GM19372 (cell line): ENCODE data around the gene TMTC4.
A peak's percentile ranks its signal among the peaks of the same experiment; 100 is the strongest.
"Not testable (repeated sequence)": the region's sequence is repeated elsewhere in the genome, so short reads cannot be mapped to it uniquely, and the experiment has no call there.

Experiments
- ATAC-seq: cut with Tn5 transposase; IDR thresholded peaks from one replicate; pipeline ENCODE4 v1.9.1; 2021; ENCODE audit warnings: mild to moderate bottlenecking, low read depth, moderate library complexity; ENCODE audit not compliant: unreplicated experiment

TMTC4 gene, protein sequence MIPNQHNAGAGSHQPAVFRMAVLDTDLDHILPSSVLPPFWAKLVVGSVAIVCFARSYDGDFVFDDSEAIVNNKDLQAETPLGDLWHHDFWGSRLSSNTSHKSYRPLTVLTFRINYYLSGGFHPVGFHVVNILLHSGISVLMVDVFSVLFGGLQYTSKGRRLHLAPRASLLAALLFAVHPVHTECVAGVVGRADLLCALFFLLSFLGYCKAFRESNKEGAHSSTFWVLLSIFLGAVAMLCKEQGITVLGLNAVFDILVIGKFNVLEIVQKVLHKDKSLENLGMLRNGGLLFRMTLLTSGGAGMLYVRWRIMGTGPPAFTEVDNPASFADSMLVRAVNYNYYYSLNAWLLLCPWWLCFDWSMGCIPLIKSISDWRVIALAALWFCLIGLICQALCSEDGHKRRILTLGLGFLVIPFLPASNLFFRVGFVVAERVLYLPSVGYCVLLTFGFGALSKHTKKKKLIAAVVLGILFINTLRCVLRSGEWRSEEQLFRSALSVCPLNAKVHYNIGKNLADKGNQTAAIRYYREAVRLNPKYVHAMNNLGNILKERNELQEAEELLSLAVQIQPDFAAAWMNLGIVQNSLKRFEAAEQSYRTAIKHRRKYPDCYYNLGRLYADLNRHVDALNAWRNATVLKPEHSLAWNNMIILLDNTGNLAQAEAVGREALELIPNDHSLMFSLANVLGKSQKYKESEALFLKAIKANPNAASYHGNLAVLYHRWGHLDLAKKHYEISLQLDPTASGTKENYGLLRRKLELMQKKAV

DNA sequence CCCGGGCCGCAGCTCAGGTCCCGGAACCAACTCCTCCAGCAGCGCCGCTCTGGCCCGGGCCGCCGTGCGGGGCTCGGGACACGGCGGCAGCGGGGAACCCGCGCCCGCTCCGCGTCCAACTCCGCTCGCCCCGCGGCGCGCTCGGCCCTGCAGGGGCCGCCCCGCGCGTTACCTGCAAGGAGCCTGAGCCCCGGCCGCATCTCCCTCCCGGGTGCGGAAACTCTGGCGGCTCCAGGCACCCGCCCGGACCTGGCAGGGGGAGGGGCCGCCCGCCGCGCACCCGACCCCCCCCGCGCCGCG, at the start of gene TMTC4:
TMTC4 (minus strand) TSS at position 224 of the 300 bp plus-strand sequence. CDS start 4,433 bp downstream, outside the sequence.
- peak; percentile 41 for ATAC-seq

DNA sequence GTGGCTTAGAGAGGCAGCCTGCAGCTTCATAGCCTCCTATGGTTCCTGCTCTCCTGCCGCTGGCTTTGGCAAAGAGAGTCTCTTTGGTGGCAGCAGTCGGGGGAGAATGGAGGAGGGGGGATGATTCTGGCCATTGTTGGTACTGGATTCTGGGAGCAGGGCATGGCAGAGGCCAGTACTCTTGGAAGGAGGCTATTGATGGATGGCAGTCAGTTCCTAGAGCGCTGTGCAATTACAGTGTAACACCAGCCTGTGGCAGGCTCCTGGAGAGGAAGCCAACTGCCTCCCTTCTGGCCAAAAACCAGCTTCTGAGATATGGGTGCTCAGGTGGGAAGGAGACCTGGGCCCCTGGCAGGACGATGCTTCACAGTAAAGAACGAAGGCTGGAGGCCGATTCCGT, 47.9 kb upstream of the TMTC4 start:
- ATAC-seq = no peak

DNA sequence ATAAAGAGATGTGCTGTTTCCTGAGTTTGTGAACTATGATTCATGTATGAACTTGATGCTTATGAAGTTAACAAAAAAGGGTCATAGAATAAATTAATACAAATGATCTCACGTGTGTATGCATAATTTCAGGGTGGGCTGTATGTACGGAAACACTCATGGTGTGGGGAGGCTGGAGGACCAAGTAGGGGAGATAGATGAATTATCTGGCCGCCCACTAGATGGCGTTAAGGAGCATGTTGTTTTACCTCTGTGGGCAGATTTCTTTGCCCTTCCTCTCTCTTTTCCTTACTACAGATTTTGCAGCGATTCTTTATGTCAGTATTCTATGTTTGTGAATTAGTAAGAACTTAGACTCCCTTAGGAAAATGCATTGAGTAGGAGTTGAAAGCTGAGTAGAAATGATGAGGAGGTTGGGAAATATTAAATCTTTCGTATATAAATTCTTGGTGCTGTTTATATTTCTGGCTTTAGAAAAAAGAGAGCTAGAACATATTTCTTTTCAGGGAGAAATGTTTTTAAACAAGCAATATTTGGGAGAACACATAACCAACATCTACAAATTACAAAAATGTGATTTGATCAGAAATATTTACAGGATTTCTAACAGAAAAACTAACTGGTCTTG, 47.4 kb upstream of the TMTC4 start:
- ATAC-seq = peak; percentile 71

DNA sequence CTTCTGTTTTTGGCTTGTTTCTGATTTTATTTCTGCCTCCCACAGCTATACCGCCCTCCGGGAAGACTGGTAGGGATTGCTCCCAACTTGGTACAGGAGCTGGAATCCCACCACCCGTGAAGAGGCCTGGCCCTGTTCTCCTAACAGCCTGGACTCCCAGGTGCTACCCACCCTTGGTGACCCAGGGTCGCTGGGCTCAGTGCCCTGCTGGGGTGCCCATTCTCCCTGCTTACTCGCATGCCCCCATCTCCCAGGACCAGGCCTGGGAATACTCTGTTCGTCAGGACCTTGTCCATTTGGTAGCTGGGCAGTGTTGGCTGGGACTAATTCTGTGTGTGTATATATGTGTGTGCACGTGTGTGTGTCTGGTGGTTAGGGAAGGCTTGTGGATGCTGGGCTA, 41.0 kb upstream of the TMTC4 start:
- no peak for ATAC-seq

DNA sequence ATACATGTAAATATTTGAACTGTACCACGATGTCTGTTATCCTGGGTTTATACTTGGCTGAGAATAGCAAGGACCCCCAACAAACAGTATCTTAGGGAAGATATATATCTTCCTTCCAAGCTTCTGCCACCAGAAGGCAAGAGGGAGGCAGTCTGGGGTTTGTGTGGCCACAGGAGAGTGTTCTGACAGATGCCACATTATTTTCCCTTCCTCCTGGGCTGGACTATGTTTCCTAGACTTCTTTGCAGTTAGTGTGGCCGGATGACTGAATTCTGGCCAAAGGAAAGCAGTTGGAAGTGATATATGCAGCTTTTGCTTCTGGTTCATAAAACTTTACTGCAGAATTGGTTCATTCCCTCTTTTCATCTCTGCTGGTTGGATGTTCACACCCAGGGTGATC, 39.9 kb upstream of the TMTC4 start:
- no peak for ATAC-seq

DNA sequence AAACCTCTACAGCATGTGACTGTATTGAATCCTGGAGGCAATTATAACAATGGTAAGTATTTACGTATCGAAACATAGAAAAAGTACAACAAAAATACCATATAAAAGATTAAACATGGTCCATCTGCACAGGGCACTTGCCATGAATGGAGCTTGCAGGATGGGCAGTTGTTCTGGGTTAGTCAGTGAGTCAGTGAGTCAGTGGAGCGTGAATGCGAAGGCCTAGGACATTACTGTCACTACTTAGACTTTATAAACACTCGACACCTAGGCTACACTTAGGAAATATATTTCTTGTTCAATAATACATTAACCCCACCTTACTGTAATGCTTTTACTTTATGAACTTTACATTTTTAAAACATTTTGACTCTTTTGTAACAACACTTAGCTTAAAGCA, 35.6 kb upstream of the TMTC4 start:
- ATAC-seq = no peak

DNA sequence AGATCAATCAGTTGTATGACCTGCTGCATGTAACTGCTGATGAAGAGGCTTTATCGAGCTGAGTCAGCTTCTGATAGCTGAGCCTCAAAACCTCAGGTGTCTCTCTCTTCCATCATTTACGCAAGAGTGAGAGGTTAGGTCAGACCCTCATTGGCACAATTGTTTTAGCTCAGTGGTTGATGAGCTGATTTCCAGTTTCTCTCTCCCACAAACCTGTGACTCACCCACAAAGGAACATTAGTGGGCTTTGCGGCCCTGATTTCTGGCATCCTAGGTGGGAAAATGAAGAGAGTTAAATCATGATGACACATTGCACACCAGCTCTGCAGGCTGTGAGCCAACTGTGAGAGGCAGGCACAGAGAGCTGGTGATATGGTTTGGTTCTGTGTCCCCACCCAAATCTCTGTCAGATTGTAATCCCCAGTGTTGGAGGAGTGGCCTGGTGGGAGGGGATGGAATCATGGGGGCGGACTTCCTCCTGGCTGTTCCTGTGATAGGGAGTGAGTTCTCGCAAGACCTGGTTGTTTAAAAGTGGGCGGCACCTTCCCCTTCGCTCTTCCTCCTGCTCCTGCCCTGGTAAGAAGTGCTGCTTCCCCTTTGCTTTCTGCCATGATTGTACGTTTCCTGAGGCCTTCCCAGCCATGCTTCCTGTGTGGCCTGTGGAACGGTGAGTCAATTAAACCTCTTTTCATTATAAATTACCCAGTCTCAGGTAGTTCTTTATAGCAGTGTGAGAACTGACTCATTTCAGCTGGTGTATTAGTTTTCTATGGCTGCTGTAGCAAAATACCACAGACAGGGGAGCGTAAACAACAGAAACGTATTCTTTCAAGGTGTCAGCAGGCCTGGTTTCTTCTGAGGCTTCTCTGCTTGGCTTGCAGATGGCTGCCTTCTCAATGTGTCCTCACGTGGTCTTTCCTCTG, 33.5 kb upstream of the TMTC4 start:
- ATAC-seq = no peak

DNA sequence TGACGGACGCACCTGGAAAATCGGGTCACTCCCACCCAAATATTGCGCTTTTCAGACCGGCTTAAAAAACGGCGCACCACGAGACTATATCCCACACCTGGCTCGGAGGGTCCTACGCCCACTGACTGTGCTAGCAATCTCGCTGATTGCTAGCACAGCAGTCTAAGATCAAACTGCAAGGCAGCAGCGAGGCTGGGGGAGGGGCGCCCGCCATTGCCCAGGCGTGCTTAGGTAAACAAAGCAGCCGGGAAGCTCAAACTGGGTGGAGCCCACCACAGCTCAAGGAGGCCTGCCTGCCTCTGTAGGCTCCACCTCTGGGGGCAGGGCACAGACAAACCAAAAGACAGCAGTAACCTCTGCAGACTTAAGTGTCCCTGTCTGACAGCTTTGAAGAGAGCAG, 23.7 kb upstream of the TMTC4 start:
- ATAC-seq = not testable (repeated sequence)

DNA sequence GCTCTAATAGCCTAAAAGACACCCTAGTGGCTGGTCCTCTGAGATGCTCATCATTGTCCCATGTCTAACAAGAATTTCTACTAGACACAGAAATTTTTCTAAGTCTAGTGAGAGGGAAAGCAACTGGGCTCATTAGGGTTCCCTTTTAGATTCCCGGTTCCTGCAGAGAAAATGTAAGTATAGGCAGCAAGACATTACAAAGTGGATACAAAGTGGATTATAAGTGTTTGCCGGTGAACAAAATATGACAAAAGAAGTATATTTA, 20.8 kb upstream of the TMTC4 start:
- ATAC-seq = no peak

DNA sequence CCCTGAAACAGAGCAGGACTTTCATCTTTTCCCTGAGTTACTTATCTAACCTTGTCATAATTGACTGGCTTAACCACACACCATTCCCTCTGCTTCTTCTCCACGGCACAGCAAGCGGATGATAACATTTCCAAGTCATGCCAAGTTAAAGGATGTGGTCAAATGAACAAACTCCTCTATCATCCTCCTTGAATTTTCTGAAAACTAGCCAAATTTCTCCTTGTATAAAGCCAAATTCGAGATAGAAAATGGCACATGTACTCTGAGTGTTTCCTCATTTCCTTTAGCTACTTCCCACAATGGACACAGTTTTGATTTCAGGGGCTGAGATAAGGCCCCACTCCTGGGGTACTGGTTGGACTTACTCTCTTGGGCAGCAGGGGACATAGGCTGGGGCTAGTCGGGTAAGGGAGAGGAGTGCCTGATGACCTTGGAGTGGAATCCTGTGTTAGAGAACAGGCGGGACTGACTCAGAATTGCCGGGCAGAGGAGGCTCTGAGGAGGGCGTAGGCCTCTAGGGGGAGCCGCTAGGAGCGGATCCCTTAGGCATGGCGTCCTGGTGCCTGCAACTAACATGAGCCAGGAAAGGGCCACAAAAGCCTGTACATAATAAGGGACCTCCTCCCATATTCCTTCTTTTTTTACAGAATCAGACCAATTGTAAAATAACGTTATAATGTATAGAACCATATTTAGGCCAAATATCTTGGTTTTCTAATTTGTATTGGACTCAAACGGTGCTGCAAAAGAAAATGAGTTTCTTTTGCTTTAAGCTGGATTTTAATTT, 20.3 kb upstream of the TMTC4 start:
- no peak for ATAC-seq

DNA sequence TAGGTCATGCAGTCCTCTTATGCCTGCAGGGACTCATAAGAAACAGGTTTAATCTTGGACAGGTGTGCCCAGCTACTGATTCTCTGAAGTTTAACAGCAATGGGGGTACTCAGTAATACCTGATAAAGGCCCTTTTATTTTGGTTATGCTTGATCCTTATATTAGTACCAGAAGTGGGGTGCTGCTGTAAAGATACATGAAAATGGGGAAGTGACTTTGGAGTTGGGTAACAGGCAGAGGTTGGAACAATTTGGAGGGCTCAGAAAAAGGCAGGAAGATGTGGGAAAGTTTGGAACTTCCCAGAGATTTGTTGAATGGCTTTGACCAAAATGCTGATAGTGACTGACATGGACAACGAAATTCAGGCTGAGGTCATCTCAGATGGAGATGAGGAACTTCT, 14.6 kb upstream of the TMTC4 start:
- no peak for ATAC-seq

DNA sequence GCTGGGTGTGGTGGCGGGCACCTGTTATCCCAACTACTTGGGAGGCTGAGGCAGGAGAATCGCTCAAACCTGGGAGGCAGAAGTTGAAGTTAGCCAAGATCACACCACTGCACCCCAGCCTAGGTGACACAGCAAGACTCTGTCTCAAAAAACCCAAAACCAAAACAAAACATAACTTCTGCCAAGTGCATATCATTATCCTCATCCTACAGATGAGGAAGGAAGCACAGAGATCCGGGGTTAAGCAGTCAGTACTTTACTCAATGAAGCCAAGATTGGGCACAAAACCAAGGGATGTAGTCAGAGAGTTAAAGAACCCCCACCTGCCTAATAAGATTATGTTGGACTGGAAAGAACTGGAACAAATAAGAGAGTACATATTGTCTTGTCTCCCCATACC, 5.5 kb upstream of the TMTC4 start:
- ATAC-seq = no peak

DNA sequence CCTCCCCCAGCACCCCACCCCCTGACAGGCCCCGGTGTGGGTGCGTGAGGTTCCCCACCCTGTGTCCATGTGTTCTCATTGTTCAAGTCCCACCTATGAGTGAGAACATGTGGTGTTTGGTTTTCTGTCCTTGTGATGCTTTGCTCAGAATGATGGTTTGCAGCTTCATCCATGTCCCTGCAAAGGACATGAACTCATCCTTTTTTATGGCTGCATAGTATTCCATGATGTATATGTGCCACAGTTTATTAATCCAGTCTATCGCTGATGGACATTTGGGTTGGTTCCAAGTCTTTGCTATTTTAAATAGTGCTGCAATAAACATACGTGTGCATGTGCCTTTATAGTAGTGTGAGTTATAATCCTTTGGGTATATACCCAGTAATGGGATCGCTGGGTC, 2.5 kb upstream of the TMTC4 start:
- ATAC-seq = not testable (repeated sequence)

DNA sequence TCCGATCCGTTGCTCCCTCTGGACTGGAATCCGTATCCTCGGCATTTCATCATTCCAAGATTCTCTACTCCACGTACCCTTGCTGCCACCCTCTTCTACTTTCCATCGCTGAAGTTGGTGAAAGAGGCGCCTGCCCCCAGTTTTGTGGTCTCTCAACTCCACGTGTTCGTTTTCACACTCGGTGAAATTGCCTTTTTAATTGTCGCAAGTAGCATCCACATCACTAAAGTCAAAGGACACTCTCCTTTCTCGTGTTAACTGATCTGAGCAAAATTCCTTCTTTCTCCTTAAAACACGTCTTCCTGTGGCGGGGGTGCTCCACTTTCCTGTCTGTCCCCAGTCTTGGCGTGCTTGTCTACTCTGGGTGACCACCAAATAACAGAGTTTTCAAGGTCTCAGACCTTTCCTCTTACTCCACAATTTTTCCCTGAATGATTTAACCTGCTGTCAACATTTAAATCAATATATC, 1.1 kb upstream of the TMTC4 start:
- no peak for ATAC-seq

DNA sequence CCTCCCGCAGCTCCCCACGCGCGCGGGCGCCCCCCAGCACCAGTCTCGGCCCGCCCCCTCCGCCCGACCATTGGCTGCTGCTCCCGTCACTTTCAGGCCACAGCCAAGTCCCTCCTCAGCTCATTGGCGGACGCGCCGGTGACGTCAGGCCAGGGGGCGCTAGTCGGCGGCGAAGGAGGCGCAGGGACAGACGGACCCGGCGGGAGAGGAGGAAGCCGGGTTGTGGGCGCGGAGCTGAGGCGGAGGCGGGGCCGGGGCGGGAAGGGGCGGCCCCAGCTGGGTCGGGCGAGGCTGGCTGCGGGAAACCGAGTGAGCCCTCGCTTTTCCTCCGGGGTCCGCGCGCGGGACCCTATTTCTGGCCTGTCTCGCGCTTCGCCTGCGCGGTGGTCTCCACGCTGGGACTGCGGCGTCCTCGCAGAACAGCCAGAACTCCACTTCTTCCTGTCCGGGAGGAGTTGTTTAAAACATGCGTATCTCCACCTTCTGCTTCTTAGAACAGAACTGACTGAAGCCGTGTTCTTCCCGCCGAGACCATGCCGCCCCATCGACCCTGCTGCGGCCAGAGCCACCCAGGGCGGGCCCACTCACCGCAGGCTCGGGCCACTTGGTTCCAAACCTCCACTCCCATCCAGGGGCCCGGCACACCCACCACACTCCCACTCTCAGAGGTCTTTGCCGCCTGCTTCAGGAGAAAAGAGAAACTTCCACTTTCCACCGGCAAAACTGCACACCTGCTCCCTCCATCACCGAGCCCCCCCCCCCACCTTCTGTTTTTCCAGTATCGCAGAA, 471 bp upstream of the TMTC4 start:
- ATAC-seq = peak; percentile 93

DNA sequence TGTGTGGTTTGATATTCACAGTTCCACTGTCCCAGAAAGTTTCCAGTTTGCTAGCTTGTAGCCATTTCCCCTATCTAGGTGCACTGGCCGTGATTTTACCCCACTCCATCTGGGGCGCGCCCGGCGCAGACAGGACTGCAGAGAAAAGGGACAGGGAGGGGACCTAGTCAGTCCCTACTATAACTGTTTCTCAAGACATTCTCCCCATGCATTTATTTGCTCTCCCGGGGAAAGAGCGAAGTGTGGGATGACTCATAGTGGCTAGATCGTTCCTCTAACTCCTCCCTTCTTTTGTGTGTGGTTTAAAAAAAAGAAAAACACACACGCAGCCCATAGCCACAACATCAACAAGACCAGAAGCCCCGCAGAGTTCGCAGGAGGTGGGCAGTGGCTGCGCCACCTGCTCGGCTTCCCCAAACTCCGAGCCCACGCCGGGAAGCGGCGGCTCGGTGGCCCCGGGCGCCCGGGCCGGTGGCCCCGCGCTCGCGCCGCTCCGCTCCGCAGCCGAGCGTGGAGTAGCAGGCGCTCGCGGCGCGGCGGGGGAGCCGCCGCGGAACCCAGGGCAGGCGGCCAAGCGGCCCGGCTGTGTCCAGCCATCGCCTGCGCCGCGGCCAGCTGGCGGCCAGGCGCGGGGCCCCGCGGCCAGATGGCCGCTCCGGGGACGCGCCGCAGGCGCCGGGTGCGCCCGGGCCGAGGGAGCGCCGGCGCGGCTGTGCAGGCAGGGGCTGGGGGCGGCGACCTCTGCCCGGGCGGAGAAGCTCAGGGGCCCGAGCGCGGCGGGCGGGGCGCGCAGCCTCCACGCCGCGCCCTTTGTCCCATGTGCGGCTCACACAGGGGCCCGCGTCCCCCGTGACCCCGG, 653 bp downstream of the TMTC4 start:
- ATAC-seq = peak; percentile 18

DNA sequence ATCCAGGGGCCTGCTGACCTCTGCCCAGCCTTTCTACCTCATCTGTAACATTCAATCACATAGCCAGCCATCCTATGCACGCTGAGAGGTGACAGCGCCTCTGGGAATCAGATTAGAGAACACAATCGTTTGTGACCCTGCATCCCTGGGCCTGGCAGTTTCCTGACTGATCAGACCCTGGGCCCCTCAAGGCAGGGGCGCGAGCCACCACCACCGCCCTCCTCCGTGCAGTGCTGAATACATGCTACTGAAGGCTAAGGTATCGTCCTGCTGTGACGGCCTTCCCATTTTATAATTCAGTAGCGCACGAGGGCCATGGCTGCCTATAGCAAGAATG, 1.3 kb downstream of the TMTC4 start:
- ATAC-seq = no peak

DNA sequence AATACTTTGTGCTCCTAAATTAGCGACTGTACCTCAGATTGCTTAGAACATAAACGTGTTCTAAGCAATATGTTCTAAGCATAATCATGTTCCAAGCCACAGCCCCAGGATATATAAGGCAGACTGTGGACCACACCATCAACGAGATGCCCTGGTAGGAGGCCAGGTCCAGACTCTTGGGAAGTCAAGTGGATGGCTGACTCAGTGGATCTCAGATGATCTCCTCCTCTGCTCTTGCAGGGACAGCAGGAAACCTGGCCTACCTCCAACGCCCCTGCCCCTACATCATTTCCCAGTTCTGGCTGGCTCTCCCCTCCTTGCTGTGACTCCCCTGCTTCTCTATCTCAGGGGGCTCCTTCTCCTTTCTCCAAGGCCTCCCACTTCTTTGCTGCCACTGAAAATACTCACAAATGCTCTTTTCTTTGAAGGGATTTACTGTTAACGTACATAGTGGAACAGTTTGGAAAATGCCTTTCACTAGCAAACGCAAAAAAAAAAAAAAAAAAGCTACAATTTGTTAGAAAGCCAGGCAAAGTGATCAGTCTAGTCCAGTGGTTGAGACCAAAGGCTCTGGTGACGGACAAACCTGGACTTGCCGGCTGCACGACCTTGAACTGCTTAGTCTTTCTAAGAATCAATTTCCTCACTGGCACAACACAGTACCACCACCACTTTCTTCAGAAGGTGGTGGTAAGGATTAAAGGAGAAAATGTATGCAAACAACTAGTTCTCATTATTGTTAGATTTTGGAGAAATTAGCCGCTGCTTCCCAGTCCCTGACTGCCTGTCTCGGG, 3.0 kb downstream of the TMTC4 start:
- no peak for ATAC-seq
